ENCODE results near the gene FBP2. TPM values are rescaled to one million over a fixed set of nuclear protein-coding genes. Genes with fewer than 3 reads are reported as not detected.

FBP2 gene
- total and polyA plus RNA-seq, 2 of the 8 experiments (the other 6 are each of a cell fraction or from before 2014, with no cell fraction given): not detected

- no peaks in the 10 kb centered on the region for H3K79me2 ChIP-seq (ENCODE audit: control insufficient read depth in 1 of 2, insufficient read depth in 2 of 2, low read length in 2 of 2)
Observed at GRCh38 chr9:94612071-94612470, 18.4 kb upstream of the FBP2 start.

More at GRCh38 chr9:94612071-94612470, 18.4 kb upstream of the FBP2 start:
- Histone ChIP-seq H3K36me3 (ENCODE audit: control insufficient read depth in 2 of 4, insufficient read depth in 4 of 4, low read length in 3 of 4) (no peaks in the 10 kb centered on the region), H4K5ac (ENCODE audit: insufficient read length, low read depth, low read length) (no peak overlapping the region), H2BK20ac (ENCODE audit: low read length) (no peak overlapping the region), H3K79me1 (ENCODE audit: low read depth, low read length) (no peaks in the 10 kb centered on the region), H3K4ac (replicated peaks; ENCODE audit: insufficient read length, low read depth, low read length) (no peak overlapping the region), H4K8ac (ENCODE audit: extremely low read depth, insufficient read depth, low read length) (no peak overlapping the region), H3K4me1 (replicated peaks in 1 of 4; ENCODE audit: control insufficient read depth in 3 of 4, insufficient read depth in 4 of 4, low read length in 3 of 4) (peaks cover 3 to 9% (median 6%) of the 10 kb centered on the region in 4 experiments; a peak in 6 of 7 replicates), H4K91ac (replicated peaks; ENCODE audit: insufficient read length, low read length) (peak overlapping the region; percentile 30), H3K23me2 (ENCODE audit: low read depth, low read length) (no peaks in the 10 kb centered on the region), H3K14ac (ENCODE audit: insufficient read length) (no peak overlapping the region), H3K9me3 (ENCODE audit: insufficient read depth in 2 of 2, low read depth in 1 of 2, low read length in 1 of 2) (no peaks in the 10 kb centered on the region), H2AK5ac (ENCODE audit: low read depth, low read length) (no peak overlapping the region), H3K4me3 (ENCODE audit: extremely low read depth in 1 of 4, insufficient read depth in 2 of 4, low read depth in 3 of 4, low read length in 4 of 4) (no peak overlapping the region), H3K27me3 (replicated peaks in 1 of 4; ENCODE audit: control insufficient read depth in 3 of 4, extremely low read depth in 1 of 4, insufficient read depth in 3 of 4, low read length in 3 of 4) (no peaks in the 10 kb centered on the region), H3K23ac (ENCODE audit: insufficient read length) (no peak overlapping the region), H3K9ac (replicated peaks in 1 of 4; ENCODE audit: extremely low read depth in 1 of 4, low read depth in 3 of 4, low read length in 3 of 4) (no peak overlapping the region), H2BK15ac (ENCODE audit: low read length) (no peak overlapping the region), H4K20me1 (replicated peaks in 1 of 2; ENCODE audit: control insufficient read depth in 1 of 2, insufficient read depth in 2 of 2, low read length in 2 of 2) (no peaks in the 10 kb centered on the region), H3K18ac (ENCODE audit: extremely low read depth, low read length) (no peak overlapping the region), H2BK12ac (ENCODE audit: low read depth, low read length) (no peak overlapping the region), H2BK5ac (ENCODE audit: low read depth, low read length) (no peak overlapping the region), H2AFZ (ENCODE audit: low read length) (no peak overlapping the region), H3K56ac (replicated peaks; ENCODE audit: insufficient read length, low read depth, low read length) (no peak overlapping the region), H3K4me2 (ENCODE audit: insufficient read depth in 1 of 2, low read depth in 2 of 2, low read length in 2 of 2) (no peak overlapping the region), H3K27ac (ENCODE audit: low read depth, low read length) (no peak overlapping the region), H2BK120ac (replicated peaks; ENCODE audit: low read depth, low read length) (no peak overlapping the region)
- POLR2A ChIA-PET (ENCODE audit: partially characterized antibody): interaction anchor here (1.0 kb wide), 1 partner anchor 57 kb away, joined by 3 read pairs; the partner anchor contains the start of gene PCAT7
- DNase-seq (ENCODE audit: low read depth in 1 of 2, low spot score in 2 of 2) (no peak), FAIRE-seq (no peak)
- WGBS, 2 experiments (ENCODE audit: extremely low coverage in 1 of 2, insufficient coverage in 1 of 2, insufficient read length in 1 of 2, insufficient replicate concordance in 2 of 2, low coverage in 1 of 2, low lambda C conversion rate in 2 of 2, missing lambda C conversion rate in 1 of 2): 96% methylated on average over 7 of the region's 7 CpGs; no CpG with 5 or more reads in 1 of the 2 experiments
- TF ChIP-seq SIN3A (conservative IDR thresholded peaks at IDR 0.05 in 1 of 2, IDR thresholded peaks at IDR 0.05 in 1 of 2; ENCODE audit: low read depth in 1 of 2, low read length in 2 of 2) (no peak), KDM4A (IDR thresholded peaks at IDR 0.05; ENCODE audit: low read depth, low read length, severe bottlenecking) (no peak), JUND (IDR thresholded peaks at IDR 0.05; ENCODE audit: low read length) (no peak)
- CTCF ChIA-PET (ENCODE audit: partially characterized antibody): interaction anchor here (1.2 to 3.8 kb wide), 2 partner anchors 12 to 18 kb away, joined by 4 to 41 read pairs; no protein-coding TSS in a partner anchor

Data from H1 (cell line).